ENCODE results near the gene EIF4ENIF1.

DNA sequence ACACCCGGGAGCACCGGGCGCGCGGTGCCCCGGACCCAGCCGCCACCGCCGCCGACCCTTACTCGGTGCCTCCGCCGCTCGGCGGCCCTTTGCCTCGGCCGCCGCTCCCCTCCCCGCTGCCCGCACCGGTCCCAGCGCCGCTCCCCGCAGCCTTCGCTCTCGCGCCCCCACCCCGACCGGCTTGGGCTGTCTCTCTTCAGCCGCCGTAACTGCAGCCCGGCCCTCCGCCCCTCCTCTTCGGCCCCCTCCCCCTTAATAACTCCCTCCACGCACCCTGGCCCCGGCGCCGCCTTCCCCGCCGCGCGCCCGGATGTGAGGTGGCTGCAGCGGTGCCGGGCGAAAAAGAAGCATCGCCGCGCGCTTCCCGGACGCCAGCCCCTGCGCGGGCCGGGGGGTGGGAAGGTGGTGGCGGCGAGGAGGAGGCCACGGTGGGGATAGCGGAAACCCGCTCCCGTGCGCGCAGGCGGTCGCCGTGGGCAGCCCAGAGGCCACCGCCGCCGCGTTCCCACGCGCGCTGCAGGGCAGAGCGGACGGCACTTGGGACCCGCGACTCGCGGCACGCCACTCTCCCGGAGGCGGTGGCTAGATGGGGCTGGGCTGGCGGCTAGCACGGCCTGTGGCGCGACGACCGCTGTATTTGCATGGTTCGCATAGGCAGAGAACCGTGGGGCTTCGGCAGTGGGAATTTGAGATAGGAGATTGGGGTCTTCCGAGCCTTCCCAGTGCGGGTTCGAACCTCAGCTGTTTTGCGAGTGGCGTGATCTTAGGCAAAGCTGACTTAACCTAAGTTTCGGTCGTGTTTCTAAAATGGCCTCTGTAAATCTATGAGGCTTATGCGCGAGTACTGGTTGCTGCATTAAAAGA is at the start of gene EIF4ENIF1:
- TF ChIP-seq, protein P1, sequence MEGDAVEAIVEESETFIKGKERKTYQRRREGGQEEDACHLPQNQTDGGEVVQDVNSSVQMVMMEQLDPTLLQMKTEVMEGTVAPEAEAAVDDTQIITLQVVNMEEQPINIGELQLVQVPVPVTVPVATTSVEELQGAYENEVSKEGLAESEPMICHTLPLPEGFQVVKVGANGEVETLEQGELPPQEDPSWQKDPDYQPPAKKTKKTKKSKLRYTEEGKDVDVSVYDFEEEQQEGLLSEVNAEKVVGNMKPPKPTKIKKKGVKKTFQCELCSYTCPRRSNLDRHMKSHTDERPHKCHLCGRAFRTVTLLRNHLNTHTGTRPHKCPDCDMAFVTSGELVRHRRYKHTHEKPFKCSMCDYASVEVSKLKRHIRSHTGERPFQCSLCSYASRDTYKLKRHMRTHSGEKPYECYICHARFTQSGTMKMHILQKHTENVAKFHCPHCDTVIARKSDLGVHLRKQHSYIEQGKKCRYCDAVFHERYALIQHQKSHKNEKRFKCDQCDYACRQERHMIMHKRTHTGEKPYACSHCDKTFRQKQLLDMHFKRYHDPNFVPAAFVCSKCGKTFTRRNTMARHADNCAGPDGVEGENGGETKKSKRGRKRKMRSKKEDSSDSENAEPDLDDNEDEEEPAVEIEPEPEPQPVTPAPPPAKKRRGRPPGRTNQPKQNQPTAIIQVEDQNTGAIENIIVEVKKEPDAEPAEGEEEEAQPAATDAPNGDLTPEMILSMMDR (IDR thresholded peaks at IDR 0.05), result peak in 1 of 3 experiments; percentile 9
- peak; percentile 14 for TF ChIP-seq POLR2A (IDR thresholded peaks at IDR 0.05)
